GM12801 (cell line): ENCODE data around the gene CRX.

Experiments used
- CTCF ChIP-seq: IDR thresholded peaks from one replicate; pipeline ENCODE4 v1.5.1; 2011; ENCODE audit warnings: control low read depth; ENCODE audit not compliant: insufficient read length; ENCODE audit errors: extremely low read depth

The CRX gene

GRCh38 chr19:47821460-47822020 is at the start of gene CRX:
TSS of gene CRX (plus strand) at chr19:47821937. CDS start at chr19:47834444, 12,507 bp downstream.
- TF ChIP-seq CTCF, result no peak

- no peak for TF ChIP-seq CTCF
Observed at GRCh38 chr19:47776568-47776967, 45.2 kb upstream of the CRX start.

- TF ChIP-seq CTCF, result no peak
Observed at GRCh38 chr19:47778049-47778953, 43.4 kb upstream of the CRX start, which contains the start of gene SELENOW. TSS of gene SELENOW (plus strand) at chr19:47778703. CDS start at chr19:47778786, 83 bp downstream.

- no peak for TF ChIP-seq CTCF
Observed at GRCh38 chr19:47778954-47779351, 42.8 kb upstream of the CRX start.

GRCh38 chr19:47779524-47780214 is 42.1 kb upstream of the CRX start:
- TF ChIP-seq CTCF, result no peak

GRCh38 chr19:47780215-47780551 is 41.6 kb upstream of the CRX start:
- no peak for TF ChIP-seq CTCF

- no peak for TF ChIP-seq CTCF
Observed at GRCh38 chr19:47781590-47782262, 40.0 kb upstream of the CRX start.
